Stimulated activated CD8-positive, alpha-beta memory T cell treated with anti-CD3 and anti-CD28 coated beads, Interleukin-12 subunit alpha, Interleukin-12 subunit beta, amount 100 ng/mL, for 24 hours (primary cell): ENCODE results near the gene DOCK8.
"Not testable (repeated sequence)": the region's sequence is repeated elsewhere in the genome, so short reads cannot be mapped to it uniquely, and the experiment has no call there.

Experiments
- DNase-seq: peaks from one replicate; pipeline ENCODE4 v3.0.0-alpha.2; 2020; ENCODE audit errors: extremely low read depth

The DOCK8 gene

DNA sequence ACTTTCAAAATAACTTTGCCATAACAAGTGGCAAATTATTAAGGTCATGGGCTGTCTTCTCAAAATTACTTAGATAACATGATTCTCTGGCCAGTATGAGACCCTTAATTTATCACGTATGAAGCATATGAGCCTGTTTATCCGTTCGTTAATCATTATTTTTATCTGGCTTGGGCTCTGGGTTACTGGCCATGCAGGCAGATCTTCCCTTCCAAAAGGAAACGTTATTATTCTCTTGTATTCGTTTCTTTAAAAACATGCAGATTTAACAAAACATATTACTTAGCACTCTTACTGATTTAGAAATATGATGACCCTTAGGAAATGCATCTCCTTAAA is 148.6 kb downstream of the DOCK8 start:
- DNase-seq, result no peak

DNA sequence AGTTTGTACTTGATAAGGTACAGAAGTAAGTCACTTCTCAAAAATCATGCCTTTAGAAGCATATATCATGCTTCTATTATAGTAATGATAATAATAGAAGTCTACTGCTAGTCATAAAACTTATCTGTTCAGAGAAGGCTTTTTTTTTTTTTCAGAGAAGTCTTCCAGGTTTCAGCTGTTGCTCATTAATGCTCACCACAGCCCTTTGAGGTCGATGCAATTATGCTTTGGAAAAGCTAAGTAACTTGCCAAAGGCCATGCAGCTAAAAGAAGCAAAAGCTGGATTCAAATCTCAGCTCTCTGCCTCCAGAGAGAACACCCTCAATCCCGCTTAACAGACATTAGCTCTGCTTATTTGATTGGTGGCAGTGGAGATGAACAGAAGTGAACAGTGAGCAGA is 150.8 kb downstream of the DOCK8 start:
- DNase-seq, result no peak

DNA sequence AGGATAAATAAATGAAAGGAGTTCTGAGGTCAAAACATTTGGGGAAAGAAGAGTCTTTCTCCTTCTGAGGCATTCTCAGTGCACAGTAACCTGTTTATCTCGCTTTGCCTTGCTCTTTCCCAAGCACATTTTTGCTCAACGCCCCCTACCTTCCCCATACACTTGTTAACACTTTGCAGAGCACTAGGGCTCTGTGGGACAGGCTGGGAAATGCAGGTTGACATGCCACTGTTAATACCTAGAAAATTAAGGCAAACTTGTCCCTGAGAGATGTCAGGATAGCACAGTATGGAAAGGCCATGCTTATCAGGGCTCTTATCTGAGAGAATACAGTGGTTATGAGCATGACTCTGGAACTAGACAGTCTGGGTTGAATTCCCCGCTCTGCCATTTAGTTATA is 152.0 kb downstream of the DOCK8 start:
- DNase-seq, result no peak

DNA sequence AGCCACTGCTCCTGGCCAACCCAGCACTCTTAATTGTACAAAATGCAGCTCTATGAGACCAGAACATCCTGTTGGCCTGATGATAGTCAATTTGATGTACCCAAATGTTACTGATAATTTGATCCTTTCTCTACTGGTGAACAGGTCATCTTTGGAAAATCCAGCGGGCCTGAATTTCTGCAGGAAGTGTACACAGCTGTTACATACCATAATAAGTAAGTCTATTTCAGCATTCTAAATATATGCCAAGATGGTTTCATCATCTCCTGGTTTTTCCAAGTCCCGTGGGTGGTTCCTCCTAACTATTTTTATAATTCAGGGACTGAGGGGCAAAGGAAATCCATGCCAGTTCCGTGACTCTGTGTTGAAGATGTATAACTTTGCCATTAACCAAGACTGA is 155.4 kb downstream of the DOCK8 start:
- no peak for DNase-seq

DNA sequence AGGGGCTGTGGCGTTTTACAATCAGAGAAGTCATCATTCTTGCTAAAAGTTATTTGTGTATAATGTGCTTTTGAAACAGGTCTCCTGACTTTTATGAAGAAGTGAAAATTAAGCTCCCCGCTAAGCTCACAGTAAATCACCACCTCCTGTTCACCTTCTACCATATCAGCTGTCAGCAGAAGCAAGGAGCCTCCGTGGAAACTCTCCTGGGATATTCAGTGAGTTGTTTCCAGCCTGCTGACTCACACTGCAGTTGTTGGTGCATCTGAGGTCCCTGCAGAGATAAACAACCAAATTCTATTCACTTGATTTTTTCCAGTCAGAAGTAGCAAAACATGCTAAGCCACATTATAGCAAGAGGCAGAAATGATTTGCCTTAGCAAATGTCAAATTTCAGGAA is 156.7 kb downstream of the DOCK8 start:
- DNase-seq, result no peak

DNA sequence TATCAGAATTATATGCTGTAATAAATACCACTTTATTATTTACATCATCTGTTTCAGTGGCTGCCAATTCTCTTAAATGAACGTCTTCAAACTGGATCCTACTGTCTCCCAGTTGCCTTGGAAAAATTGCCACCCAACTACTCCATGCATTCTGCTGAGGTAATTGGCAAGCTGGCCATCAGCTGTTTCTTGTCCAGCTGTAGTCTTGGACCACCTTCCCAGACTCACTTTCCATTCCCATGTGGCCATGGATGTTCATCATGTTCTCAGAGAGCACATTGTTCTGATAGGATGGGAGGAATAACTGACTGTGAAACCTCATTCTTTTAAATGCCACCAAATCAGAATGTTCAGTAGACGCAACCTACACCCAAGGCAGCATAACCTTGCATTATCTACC is 157.5 kb downstream of the DOCK8 start:
- DNase-seq, result no peak

DNA sequence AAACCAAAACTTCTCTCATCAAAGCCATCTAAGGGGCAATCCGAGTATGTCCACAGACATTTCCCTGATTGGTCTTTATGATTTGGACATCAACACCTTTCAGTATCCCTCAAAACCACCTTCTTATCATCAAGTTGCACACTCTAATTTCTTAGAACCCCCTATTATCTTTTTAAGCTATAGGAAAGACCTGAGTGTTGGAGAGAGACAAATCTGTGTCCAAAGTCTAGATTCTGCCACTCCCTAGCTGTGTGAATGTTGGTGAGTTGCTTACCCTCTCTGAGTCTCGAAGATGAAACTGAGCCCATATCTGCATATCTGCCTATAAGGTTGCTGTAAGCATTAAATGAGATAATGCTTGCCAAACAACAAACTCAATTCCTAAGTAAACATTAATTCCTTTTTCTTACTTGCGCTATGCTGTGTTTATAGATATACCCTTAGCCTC is 159.1 kb downstream of the DOCK8 start:
- no peak for DNase-seq

DNA sequence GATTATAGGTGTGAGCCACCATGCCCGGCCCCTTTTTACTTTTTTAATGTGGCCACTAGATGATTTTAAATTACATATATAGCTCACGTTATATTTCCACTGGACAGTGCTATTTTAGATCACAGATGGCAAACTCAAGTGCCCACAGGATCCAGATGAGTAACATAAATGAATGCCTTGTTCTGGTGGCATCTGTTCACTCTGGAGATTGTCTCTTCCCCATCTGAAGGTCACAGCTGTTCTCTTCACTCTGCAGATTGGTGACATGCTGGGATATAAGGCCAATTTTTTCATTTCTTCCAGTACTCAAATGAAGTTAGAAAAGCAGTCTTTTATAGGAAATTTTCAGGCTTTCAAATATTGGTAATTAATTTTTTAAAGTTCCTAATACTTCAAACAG is 160.1 kb downstream of the DOCK8 start:
- DNase-seq, result no peak

DNA sequence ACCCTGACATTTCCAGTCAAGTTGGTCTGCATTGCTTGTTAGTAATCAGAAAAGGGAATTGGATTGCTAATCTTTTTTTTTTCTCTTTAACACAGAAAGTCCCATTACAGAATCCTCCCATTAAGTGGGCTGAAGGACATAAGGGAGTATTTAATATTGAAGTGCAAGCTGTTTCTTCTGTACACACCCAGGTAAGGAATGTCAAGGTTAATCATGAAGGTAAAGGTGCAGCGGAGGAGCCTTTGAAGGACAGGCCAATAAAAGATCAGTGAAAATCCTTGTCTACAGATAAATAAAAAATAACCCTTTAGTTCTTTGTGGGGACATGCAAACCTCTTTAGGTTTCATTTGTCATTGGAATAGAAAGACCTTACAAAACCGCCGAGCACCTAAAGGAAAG is 161.4 kb downstream of the DOCK8 start:
- no peak for DNase-seq

DNA sequence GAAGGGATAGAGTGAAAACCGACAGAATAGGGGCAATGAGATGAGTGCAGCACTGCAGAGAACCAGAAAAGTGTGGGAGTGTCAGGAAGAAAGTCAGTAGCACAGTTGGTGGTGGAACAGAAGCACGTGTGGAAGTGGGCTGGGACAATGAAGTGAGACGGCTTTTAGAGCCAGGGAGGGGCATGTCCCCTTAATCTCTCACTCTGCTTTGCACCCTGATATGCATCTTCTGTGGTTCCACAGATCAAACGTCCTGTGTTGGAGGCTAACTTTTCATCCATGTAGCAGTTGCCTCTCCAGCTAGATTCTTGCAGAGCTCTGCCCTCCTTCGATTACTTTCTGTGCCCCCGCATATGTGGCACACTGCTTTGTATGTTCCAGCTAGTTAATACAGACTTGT is 163.6 kb downstream of the DOCK8 start:
- no peak for DNase-seq

DNA sequence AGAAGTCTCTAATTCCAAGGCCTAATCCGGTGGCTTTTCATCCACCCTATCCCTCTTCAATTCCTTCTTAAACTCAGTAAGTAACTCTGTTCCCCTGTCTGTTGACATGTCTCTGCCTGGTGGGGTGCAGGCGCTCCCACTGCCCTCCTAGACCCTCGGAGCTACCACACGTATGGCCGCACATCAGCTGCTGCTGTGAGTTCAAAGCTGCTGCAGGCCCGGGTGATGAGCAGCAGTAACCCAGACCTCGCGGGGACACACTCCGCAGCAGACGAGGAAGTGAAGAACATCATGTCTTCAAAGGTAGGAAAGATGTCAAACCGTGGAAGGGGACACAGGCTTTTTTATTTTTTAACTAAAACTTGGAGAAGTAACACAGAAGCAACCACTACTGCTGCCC is 167.7 kb downstream of the DOCK8 start:
- DNase-seq, result no peak

DNA sequence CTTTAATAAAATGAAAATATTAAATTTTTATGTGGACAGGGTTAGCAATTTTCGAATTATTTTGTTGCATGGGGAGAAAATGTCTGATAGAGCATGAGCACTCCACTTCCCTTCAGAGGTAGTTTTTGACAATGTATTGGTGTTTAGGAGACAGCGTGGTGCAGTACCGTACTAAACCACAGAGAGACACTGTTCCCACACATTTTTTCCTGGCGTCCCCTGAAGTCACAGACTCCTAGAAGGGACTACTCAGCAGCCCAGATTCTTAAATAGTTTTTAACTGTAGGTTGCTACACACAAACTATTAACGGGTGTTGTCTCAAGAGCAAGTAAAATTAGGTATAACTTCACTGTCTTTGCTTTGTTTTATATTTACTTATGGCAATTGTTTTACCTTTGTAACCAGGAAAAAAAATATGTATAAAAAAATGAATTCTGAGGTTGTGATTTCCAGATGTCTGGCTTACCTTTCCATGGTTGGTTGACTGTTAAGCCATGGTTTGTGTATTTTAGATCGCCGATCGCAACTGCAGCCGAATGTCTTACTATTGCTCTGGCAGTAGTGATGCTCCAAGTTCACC is 171.2 kb downstream of the DOCK8 start:
- DNase-seq, result no peak

DNA sequence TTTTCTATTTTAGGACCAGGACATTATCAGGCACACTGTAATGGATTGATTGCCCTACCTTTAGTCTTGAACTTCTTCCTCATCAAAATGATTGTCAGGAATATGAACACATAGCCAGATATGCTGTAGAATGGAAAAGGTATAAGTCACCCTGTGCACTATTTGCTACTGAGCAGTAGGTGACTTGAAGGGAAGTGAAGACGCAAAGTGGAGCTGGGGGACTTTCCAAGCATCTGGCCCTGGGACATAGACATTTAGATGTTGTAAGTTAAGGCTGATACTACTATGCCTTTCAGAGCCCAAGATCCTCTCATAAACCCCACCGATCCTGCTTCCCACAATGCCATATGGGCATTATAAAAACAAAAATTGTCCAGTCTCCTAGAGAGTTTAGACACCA is 174.5 kb downstream of the DOCK8 start:
- no peak for DNase-seq

DNA sequence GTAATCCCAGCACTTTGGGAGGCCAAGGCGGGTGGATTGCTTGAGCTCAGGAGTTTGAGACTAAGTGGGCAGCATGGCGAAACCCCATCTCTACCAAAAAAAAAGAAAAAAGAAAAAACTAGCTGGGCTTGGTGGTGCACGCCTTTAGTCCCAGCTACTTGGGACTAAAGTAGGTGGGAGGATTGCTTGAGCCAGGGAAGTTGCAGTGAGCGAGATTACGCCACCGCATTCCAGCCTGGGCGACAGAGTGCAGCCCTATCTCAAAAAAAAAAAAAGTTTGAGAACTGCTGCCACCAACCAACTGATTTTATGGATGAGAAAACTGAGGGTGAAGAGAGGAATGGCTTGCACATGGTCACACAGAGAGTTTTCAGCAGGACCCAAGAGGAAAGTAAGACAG is 175.1 kb downstream of the DOCK8 start:
- no peak for DNase-seq

DNA sequence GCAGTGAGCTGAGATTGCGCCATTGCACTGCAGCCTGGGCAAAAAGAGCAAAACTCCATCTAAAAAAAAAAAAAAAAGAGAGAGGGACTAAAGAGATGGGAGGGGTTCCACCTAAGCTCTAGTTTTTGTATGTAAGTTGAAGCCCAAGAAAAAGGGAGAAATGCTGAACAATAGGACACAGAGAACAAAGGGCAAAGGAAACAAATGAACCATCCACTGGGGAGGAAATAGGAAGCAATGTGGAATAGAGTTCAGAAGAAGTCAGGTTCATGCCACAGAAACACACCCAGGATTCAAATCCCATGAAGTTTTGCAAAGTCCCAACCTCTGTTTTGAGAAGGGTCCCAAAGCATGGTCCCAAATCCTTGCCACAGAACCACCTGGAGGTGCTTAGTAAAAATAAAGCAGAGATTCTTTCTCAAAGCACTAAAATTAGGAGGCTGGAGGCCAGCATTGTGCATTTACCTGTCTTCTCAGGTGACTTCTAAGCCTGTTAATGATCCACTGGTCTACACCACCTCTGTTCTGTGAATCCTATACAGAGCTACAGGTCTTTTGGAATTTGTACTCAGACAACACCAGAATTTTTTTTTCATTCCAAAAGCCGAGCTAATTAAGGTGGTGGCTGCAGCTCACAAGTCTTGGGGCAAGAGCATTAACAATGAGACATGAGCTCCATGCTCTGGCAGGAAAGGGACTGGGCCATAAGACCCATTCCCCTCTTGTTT is 177.6 kb downstream of the DOCK8 start:
- DNase-seq, result no peak

DNA sequence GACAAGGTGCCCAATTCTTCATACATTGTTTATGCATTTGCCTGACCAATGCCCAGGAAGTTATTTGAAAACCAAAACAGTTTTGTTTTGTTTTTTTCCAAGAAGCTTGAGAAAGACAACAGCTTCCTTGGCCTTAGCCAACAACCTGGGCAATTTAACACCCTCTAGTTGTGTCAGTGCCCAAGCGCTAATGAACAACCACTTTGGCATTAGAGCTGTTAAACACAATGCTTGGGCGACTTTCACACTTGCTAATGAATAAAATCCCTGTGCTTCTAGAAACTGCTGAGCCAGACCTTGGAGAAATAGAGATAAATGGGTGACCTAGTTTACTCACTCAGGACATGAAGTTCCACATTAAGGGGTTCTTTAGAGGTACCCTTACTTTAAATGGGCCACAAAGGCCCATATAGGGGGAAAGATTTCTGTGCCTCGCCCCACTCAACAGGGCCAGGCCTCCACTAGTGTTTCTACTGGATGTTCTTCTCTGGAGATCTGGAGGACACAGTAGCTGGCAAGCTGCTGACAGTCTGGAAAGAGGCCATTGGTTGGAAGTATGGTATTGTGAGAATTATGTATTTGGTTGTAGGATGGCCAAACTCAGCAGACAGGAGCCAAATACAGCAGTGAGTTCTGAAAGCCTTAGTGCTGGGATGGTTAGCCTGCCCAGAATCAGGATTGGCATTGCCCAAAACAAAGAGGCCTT is 179.8 kb downstream of the DOCK8 start:
- DNase-seq, result no peak

DNA sequence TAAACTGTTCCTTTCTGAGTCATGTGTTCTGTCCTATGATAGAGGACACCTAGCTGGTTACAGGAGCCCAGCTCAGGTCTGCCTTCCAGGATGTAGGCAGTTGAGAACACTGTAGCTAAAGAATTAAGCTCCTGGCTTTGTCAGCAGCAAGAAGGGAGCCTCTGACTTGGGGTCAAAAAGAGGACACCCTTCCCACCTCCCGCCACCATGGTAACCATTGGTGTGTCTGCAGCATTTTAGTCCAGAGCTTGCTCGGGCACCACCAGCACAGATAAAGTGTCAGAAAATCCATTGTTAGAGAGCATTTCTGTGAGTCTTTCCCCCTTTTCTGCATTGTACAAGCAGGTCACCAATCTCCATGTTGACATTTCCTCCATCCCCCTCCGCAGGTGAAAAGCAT is 181.7 kb downstream of the DOCK8 start:
- DNase-seq, result no peak

DNA sequence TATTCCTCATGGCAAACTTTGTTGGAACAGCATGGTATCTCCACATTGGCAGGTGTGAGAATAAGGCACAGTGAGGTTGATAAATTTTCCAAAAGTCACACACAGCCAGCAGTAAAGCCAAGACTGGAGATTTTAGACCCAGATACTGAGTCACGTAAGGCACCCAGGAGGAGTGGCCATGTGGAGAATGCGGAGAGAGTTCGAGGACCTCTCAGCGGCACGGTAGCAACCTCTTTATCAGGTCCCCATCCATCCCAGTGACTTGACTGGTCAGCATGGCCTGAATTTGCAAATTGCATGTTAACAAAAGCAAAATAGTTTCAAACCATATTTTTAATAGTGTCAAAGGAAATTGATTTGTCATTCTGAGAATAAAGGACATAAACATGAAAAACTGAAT is 183.4 kb downstream of the DOCK8 start:
- DNase-seq, result no peak

DNA sequence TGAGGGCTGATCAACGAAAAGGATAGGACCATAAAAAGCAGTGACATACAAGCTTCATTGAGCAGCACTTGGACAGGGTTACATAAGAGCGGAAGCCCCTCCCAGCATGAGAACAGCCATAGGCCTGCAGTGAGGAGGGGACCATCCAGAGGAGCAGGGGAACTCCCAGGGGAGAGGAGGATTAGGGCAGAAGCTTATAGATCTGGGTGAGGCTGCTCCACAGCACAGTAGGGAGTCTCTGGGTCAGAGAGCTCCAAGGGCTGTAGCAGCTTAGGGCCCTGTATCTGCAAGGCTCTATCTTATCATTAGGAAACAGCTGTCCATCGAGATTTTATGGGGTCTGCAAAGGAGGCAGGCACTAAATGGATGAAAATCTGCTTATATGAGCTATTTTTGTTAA is 186.6 kb downstream of the DOCK8 start:
- no peak for DNase-seq

DNA sequence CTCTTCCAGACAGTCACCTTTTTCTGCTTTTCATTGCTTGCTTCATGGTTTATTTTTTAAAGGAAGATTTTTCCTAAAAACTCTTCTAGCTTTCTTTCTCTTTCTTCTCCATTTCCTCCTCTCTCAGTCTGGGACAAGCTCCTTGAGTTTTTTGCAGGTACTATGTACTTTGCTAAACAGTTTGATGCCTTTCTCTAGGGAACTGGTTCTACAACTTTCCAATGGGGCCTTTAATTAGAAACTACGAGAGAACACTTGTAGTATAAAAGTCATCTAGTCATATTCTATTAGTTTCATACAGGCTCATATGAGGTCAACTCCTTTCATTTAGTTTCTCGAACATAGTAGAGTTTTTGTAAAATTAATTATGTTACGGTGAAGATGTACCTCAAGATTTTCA is 189.6 kb downstream of the DOCK8 start:
- DNase-seq, result no peak

DNA sequence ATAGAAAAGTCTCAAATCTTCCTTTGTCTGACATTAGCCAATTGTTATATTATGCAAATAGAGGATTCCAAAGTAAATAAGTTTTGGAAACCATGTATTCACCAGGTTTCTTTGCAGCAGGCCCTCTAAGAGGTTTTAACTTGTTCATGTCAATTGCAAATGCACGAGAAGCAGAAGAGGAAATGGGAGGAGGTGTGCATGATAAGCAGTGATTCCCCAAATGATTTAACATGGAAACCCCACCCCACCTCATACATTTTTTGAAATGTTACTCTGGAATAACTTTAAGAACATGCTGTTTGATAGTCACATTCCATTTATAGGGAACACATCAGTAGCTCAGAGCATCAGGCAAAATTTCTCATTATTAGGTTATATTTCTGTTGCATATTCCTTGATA is 190.7 kb downstream of the DOCK8 start:
- no peak for DNase-seq

DNA sequence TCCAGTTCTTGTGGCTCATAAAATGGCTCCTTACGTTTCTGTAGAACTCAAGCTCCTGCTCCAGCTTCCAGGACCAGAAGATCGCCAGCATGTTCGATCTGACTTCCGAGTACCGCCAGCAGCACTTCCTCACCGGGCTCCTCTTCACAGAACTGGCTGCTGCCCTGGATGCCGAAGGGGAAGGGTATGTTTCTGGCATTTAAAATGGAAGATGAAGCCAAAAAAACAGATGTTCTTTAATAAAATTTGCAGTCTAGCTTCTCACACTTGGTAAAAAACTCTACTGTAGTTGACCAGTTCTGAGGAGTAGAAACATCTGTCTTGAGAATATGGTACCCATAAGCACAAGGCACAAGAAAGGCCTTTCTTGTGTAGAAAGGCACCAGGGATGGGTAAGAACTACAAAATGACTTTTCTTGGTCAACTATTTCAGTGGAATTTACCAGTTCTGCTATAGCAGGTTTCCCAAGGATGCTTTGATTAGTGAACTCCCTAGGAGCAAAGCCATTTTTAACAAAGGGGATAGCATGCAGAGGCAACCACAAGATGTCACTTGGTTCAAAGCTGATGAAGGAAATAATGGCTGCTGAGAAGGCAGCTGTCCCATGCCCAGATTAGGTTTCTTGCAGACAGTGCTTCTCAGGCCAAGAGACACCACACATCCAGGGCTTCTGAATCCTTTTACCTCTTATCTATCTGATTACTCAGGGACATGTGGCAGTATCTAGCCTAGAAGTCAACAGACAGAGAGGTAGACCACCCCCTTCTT is 192.4 kb downstream of the DOCK8 start:
- DNase-seq, result no peak

DNA sequence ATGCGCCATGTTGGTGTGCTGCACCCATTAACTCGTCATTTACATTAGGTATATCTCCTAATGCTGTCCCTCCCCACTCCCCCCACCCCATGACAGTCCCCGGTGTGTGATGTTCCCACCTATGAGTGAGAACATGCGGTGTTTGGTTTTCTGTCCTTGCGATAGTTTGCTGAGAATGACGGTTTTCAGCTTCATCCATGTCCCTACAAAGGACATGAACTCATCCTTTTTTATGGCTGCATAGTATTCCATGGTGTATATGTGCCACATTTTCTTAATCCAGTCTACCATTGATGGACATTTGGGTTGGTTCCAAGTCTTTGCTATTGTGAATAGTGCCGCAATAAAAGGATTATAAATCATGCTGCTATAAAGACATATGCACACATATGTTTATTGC is 195.0 kb downstream of the DOCK8 start:
- DNase-seq, result not testable (repeated sequence)
